Activated CD4-positive, alpha-beta T cell treated with anti-CD3 and anti-CD28 coated beads, Interleukin-2, amount 50 U/mL, for 16 hours (primary cell): ENCODE measurements around the gene CADM1.

ENCODE experiments used
- DNase-seq: peaks from one replicate; pipeline ENCODE4 v3.0.0-alpha.2; 2020

CADM1 gene

GRCh38 chr11:115504276-115505158 lies at the start of gene CADM1:
Gene CADM1, minus strand, starts transcription at chr11:115504415.
- peak; percentile 67 for DNase-seq

GRCh38 chr11:115552773-115553438 lies 48.7 kb upstream of the CADM1 start:
- DNase-seq = no peak

DNA sequence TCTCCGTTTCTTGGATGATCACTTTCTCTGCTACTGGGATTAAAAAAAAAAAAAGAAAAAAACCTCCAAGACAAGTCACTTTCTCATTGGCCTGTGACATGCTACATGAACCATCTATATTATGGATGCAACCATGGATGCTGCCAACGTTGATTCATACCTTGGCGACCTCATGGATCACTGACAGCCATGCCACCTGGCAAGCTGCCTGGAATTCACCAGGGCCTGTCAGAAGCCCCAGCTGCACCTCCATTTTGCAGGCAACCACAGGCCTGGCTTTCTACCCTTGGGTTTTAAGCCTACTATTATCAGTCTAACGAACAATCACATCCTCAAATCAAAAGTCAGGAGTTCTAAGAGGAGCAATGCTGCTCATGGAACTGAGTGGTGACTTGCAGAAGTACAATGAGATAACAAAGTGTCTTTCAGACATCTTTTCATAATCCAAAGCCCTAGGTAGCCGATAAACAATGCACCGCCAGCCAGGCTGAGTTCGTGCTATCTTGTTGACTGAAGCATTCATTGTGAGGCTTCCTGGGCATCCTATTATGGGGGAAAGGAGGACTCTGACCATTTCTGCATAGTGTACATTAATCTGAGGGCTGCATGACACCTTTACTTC lies 48.0 kb upstream of the CADM1 start:
- no peak for DNase-seq

- no peak for DNase-seq
Observed at GRCh38 chr11:115550291-115551059, 46.3 kb upstream of the CADM1 start.

- no peak for DNase-seq
Observed at GRCh38 chr11:115548878-115549528, 44.8 kb upstream of the CADM1 start.

GRCh38 chr11:115545581-115546210 lies 41.5 kb upstream of the CADM1 start:
- no peak for DNase-seq

GRCh38 chr11:115544422-115544948 lies 40.3 kb upstream of the CADM1 start:
- no peak for DNase-seq

- DNase-seq = no peak
Observed at GRCh38 chr11:115541518-115541917, 37.3 kb upstream of the CADM1 start.

DNA sequence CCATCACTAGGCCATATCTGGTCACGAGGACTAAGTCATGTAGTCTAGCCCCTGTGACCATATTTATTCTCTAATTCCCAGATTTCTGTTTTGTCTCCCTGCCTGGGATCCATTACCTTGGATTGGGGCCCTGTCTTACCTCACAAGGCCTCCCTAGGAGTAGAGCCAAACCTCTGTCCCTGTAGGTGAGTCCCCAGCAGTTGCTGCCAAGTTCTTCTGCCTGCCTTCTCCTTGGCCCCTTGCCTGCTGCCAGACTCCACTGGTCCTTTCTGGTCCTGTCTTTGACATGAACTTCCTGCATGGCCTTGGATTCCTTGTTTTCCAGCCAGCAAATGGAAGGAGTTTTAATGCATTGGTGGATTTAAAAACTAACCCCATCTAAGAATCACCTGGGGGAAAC lies 35.6 kb upstream of the CADM1 start:
- DNase-seq = no peak

DNA sequence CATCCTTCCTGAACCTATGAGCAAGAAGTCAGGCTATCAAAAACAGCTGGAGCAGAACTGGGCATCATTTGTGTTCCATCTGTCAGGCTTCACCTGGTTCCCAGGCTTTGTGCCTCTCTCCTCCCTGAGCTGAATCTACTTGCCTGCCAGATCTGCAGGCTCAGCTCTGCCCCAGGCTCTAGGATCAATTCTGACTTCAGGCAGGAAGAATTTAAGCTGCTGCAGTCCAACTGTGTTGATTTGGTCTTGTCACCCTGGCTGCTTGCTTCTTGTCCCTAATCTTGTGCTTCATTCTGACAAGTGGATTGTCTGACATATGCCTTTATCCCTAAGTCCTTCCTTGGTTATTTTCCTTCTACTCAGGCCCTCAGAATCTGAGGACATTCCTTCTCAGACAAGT lies 31.6 kb upstream of the CADM1 start:
- no peak for DNase-seq

- no peak for DNase-seq
Observed at GRCh38 chr11:115530752-115531151, 26.5 kb upstream of the CADM1 start.

DNA sequence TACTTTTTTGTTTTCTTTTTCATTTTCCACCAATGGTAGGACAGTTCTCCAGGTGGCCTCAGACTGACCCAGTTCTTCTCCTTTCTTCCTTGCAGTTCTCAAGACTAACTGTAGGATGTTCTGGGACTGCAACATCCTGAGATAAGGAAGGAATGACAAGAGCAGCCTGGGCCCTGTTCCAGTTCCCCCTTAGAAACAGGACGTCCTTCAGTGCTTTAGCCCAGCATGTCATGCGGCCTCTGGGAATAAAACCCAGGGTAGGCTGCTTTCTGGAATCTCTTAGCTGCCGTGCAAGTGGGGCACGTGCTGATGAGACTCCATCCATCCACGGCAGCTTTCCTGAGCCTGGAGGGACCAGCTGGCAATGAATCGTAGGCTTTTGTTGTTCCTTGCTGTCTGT lies 24.0 kb upstream of the CADM1 start:
- DNase-seq = no peak

- no peak for DNase-seq
Observed at GRCh38 chr11:115527534-115528125, 23.4 kb upstream of the CADM1 start.

DNA sequence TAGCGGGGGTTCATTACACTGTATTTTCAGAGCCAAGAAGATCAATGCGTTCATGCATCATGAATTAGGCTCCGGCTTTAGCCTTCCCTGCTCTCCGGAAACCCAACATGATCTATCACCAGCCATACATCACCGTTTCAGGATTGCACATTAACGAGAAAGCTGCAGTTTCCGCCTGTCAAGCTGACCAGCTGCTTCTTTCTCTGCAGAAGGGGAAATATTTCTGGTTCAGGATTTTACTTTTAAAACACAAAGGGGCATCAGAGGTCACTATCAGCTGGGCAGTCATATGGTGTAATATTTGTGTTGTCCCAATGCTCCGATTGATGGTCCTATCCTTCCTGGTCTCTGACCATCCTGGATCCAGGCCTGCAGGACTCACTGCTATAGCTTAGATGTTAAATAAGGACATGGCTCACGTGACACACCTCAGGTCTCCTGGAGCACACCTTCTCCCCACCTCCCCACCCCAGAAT lies 21.4 kb upstream of the CADM1 start:
- no peak for DNase-seq

DNA sequence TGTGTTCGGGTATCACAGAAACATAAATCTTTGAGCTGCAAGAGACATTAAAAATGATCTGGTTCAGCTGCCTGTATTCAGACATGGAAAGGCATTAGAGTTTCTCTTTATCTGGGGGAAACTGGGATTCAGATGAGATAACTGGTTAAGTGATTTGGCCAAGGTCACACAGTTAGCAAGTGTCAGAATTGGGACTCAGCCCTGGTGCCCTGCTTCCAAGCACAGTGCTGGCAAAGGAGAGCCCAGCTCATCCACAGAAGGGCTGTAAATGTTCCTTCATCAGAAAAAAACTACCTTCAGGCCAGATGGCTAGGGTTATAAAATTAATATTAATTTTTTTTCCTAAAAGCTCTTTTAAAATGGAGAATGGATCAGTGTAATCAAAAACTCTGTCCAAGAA lies 20.4 kb upstream of the CADM1 start:
- DNase-seq = no peak

DNA sequence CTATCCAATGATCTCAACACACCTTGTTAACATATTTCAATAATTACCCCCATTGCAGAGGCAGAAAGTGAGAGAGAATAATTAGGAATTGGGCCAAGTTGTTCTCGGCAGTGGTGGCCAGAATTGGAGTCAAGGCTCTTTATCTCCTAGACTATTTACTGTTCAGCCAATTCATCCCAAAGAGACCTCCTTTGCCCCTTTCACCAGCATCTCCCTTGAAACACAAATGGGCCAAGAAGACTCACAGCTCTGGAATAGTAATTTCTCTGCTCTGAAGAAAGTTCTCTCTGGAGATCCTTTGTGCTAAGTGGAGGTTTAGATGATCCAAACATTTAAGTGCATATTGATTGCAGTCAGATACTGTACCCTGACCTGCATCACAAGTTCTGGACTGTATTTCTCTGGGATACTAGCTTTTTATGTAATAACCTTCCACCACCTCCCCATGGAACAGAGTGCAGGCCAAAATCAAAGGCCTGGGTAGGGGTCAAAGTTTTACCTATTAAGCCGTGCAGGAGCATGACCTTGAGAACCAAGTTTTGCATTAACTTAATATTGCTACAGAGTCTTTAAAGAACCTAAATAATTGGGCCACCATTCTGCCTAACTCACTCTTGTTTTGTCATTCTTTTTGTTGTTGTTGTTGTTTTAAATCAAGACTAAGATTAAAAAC lies 19.6 kb upstream of the CADM1 start:
- DNase-seq = no peak

DNA sequence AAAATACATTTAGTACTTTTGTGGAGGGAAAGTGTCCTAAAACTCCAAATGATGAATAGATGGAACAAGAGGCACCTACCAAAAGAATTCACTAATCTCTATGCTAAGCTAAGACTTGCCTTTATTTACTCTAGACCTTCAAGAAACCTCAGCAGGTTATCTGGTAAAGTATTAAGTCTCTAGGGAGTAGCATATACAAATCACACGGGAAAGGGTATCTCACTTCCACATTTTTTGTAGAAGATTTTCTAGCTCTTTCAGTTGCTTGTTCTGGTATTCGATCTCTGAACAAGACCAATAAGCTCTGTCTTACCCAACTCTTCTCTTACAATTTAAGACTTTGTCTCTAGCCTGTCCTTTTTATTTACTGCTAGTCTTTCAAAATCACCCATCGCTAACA lies 18.1 kb upstream of the CADM1 start:
- DNase-seq = no peak

GRCh38 chr11:115521825-115522224 lies 17.6 kb upstream of the CADM1 start:
- no peak for DNase-seq

DNA sequence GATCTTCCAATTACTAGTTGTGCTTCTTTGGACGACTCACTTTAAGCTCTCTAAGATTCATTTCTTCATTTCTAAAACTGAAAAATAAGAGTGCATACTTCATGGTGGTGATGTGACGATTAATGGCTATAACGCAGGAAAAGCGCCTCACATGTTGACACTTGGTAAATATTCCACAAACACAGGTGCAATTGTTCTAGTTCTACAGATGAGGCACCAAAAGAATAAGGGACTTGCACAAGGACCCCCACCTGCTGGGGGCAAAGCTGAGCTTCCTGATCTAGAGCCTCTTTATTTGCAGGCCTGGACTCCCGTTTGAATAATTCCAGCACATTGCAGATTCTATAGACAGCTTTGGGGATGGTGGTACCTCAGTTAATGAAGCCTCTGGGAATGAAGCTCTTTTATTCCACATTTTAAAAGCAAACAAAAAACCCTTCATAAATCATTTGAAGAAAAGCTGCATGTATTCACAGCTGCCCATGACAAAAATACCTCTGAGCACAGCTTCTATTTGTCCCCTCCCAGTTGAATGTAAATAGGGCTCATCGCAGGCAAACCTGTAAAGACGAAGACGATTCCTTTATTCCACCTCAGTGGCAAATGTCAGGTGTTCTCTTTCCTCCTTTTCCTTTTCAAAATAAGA lies 14.9 kb upstream of the CADM1 start:
- no peak for DNase-seq
